Mammary epithelial cell (primary cell): ENCODE results near the gene NHLH1.

Experiments
- CTCF ChIP-seq, 2 donors: IDR thresholded peaks in 1 of 2; conservative IDR thresholded peaks in 1 of 2; 2 replicates each; pipeline ENCODE4 v1.5.1; 2011 to 2012; ENCODE audit warnings: inconsistent platforms in 2 of 2, low read length in 2 of 2, mild to moderate bottlenecking in 2 of 2, control low read depth in 1 of 2, low read depth in 1 of 2; ENCODE audit not compliant: insufficient read depth in 1 of 2; ENCODE audit errors: extremely low read depth in 1 of 2
- EZH2 ChIP-seq: IDR thresholded peaks from 2 replicates; pipeline ENCODE4 v1.6.1; 2012; ENCODE audit warnings: low read length, inconsistent platforms, borderline replicate concordance

GRCh38 chr1:160338580-160338979, 28.3 kb upstream of the NHLH1 start:
- TF ChIP-seq CTCF (conservative IDR thresholded peaks at IDR 0.05 in 1 of 2, IDR thresholded peaks at IDR 0.05 in 1 of 2; ENCODE audit: extremely low read depth in 1 of 2, insufficient read depth in 1 of 2, low read depth in 1 of 2, low read length in 2 of 2) (no peak), EZH2 (no peak)
